GM21529 (cell line): ENCODE results near the gene EXOC7.
"Not testable (repeated sequence)": the region's sequence is repeated elsewhere in the genome, so short reads cannot be mapped to it uniquely, and the experiment has no call there.

Experiments
- ATAC-seq: cut with Tn5 transposase; IDR thresholded peaks from one replicate; pipeline ENCODE4 v1.9.1; 2021; ENCODE audit not compliant: unreplicated experiment

Gene EXOC7

DNA sequence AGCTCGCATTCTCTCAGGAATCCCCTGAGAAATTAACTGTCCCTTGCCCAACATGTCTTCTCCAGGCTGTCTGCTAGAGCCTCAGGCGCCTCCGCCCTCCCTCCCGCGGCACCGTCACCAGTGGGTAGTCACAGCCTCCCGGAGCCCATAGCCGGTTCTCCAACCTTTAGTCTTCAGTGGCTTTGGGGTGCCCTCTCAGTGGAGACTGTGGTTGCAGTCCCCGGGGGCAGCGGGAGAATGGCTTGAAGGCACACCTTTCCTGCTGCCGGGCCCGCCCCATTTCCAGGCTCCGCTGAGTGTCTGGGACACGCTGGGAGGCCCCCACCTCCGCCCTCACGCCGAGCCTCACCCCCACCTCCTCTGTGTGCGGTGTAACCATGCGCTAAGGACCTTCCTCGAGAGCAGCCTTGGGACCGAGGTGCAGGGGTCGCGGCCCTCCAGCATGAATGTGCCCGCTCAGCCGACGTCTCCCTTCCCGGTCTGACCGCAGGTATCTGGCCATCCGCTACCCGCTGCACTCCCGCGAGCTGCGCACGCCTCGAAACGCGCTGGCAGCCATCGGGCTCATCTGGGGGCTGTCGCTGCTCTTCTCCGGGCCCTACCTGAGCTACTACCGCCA, 27.3 kb downstream of the EXOC7 start:
- ATAC-seq: no peak

GRCh38 chr17:76075364-76076145, 28.0 kb downstream of the EXOC7 start:
- no peak for ATAC-seq

GRCh38 chr17:76074390-76075363, 28.9 kb downstream of the EXOC7 start, which contains the start of gene GALR2:
Gene GALR2, plus strand, starts transcription at chr17:76074781. Its CDS starts 103 bp downstream, at chr17:76074884.
- no peak for ATAC-seq

DNA sequence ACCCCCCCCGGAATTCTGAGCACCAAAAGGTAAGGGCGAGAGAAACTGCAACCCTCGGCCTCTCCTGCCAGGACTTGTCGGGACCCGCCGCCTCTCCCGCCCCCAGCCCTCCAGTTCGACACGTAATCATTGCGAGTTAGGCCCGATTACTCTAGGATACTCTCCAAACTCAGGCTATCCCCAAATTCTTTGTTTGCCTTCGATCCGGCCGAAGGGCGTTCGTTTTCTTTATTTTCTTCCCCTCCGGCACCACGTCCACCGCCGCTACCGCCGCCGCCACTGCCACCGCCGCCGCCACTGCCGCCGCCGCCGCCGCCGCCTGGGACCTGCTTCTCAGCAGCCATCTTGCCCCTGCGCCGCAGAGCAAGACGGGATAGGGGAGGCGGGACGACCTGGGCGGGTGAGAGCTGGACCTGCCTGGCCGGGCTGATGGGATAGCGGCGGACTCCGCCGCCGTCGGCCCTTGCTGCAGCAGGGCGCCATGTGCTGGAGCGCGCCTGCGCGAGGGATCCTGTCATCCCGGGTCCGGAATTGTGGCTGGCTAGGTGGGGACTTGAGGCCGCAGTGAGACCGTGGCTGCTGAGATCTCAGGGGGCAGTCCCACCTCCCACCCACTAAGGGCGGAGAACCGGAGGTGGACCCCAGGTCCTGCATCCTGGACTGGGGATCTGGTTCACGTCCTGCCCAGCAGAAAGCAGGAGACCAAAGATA, 31.3 kb downstream of the EXOC7 start, which contains the start of gene SRP68:
SRP68 (minus strand) TSS at position 370 of the 711 bp plus-strand sequence; CDS start at position 344, 26 bp downstream.
- peak; percentile 87 for ATAC-seq

DNA sequence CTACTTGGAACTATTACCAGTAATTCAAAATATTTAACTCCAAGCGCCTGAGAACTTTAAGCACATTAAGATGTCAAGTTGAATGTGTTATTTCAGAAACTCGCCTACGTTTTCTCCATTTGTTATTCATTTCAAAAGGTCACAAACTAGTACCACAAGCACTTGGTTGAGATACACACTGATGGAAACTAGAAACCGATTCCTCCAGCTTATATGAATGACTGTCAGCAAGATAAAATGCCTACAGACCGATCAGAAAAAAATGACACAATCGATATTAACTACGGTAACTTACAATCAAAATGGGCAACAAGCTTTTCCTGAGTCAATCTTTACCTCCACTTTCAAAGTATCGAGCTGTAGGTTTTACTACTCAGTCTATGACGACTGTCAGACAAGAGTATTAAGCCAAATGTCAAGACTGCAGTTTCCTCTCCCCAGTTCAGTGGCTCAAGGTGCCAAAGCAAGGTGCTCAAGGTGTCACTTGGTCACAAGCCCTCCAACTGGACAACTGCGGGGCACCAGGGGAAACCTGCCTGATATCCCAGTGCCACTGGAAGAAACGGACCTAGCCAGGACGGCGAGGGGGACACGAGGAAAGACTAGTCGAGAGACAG, 31.9 kb downstream of the EXOC7 start:
- ATAC-seq: no peak

DNA sequence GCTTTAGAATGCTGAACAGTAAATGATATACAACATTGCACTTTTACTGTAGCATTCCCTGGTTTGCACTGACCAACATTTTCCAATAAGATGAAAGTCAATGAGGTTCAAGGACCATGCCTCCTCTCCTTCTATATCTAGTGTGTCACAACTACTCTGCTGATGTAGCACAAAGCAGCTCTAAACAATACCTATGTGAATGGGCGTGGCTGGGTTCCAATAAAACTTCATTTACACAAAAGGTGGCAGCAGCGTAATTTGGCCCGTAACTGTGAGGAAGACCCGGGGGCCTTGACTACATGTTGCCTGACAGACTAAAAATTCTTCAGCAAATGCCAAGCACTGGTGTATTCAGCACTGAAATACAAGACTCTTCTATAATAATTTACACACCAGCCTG, 37.8 kb downstream of the EXOC7 start:
- no peak for ATAC-seq

- no peak for ATAC-seq
These were observed 39.6 kb downstream of the EXOC7 start for GRCh38 chr17:76063875-76064546.

GRCh38 chr17:76058264-76058663, 45.3 kb downstream of the EXOC7 start:
- ATAC-seq: not testable (repeated sequence)

DNA sequence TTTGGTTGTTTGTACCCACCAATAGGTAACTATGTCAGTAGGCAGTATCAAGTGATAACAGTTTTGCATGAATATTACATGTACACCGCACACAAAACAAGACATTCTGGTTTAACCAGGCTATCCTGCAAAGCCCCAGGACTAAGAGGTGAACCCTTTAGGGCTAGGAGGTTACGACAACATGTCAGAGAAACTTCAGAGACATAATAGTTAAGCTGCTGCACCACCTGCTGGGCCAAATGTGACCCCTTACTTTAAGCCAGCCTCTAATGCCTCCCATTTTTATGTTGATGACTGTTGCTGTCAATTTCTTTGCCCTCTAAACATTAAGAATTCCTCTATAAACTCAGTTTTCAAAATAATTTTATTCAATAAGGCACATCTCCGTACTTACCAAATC, 46.7 kb downstream of the EXOC7 start:
- ATAC-seq: no peak

- no peak for ATAC-seq
These were observed 49.5 kb downstream of the EXOC7 start for GRCh38 chr17:76054112-76054476.

DNA sequence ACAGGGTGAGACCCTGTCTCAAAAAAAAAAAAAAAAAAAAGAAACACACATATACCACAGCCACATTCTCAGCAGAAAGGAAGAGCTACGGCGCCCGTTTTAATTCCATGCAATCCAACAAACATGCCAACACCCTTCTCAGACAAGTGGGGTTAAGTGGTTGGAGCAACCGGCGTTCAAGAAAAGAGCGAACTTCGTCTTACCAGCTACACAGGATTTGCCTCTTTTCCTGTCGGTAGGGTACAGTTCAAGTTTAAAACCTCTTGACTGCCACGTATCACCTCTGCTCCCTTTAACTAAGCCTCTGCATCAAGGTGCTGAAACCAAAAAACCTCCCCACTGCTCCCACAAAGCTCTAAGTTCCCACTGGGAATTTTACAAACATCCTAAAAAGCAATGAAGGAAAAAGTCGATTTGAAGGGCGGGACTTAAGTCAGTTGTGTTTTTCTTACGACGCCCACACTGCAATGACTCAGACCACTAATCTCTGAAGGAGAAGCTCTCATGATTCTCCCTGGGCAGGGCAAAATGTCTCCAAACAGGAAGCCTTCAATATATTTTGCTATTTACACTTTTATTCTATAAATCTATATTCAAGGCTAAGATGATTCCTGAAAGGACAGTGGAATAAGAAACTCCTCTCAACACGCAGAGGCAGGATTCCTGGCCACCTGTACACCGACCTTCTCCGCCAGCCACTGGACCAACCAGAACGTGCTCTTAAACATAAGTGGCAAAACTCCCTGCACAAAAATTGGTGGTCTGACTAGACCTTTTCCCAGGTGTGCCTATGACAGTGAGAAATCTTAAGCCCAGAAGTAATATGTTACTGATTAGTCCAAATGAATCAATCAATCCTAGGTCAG, 50.1 kb downstream of the EXOC7 start:
- ATAC-seq: no peak

DNA sequence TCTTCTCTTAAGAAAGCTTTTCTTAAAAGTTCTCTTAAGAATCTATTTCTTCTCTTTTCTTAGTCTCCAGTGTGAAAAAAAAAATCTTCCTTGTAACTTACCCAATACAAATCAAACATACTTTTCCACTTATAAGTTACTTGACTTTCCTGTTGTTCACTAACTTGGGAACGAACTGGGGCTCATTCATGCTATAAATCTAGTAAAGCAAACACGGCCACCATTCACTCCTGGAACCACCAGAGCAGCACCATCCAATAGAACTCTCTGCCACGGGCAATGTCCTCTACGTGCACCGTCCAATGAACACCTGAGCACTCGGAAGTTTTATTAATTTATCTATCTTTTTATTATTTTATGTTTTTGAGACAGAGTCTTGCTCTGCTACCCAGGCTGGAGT, 52.0 kb downstream of the EXOC7 start:
- ATAC-seq: no peak

GRCh38 chr17:76050538-76051467, 52.8 kb downstream of the EXOC7 start:
- ATAC-seq: no peak

- ATAC-seq: no peak
These were observed 53.6 kb downstream of the EXOC7 start for GRCh38 chr17:76049836-76050537.

DNA sequence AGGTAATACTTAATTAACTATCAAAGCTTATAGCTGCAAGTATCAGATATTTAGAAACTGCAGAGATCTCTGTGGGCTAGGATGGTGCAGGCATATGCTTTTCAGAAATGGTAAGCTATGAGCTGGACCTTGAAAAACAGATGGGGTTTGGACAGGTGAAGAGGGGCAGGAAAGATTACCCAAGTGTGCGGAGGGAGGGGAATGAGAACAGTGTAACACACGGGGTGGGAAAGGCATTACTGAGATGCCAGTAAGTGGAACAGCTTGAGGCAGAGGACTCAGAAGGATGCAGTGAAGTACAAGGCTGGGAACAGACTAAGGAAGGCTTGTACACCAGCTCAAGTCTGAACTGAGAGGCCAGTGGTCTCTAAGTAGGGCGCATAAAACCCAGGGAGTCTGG, 54.3 kb downstream of the EXOC7 start:
- no peak for ATAC-seq

- no peak for ATAC-seq
These were observed 54.9 kb downstream of the EXOC7 start for GRCh38 chr17:76048711-76049110.

DNA sequence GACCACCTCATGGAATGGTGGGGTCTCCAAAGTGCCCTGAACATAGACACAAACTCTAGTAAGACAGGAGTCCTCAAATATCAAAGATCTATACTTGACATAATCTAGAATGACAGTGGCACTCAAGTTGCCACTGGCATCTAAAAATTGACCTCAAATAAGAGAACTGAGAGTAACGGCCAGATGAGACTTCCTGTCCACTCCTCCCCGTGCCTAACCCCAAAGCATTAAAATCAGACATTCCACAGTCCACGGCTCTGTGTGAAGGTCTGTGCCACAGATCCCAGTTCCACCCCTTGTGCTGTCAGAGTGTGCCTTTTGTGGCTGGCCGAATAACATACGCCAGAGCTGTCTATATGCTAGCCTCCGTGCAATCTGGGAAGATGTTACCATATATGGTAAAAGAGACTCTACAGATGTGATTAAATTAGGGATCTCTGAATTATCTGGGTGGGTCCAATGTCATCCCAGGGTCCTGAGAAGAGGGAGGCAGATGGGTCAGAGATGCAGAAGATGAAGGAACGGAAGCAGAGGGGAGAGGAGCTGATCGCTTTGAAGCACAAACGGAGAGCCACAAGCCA, 55.5 kb downstream of the EXOC7 start:
- no peak for ATAC-seq
